Left cardiac atrium (tissue), 4 donors: ENCODE data around the gene PRPF18. TPM values are rescaled to one million over a fixed set of nuclear protein-coding genes. Genes with fewer than 3 reads are reported as not detected.

Experiments
- ATAC-seq, 2 donors: fragments of 200-7000 bp; cut with Tn5 transposase; one replicate each; pipeline ENCODE4 v1.9.1; 2020; ENCODE audit warnings: mild to moderate bottlenecking in 2 of 2, moderate library complexity in 2 of 2
- DNase-seq: peaks from one replicate; pipeline ENCODE4 v3.0.0-alpha.2; 2020
- intact Hi-C, 2 donors: fragments of 100-400 bp; cut with DNase I; formaldehyde crosslinking; loops; one replicate each; pipeline versions ENCODE4 v1.14.1 to v1.15.1; 2022 to 2023
- total RNA-seq, 2 donors: library from RNA; stranded (reverse); fragmentation: NEBNext Ultra II Directional; extraction: Animal tissue kit (Norgen Biotek cat#: 25700); gene quantifications; one replicate each; pipeline ENCODE4 v1.2.1, GENCODE V29; 2021
- donor health status: DM: no; HTN: yes; CAD: no.
- donor health status: DM: no; HTN: yes; CAD: no; lungs with severe emphysema.
- donor health status: DM: yes; HTN: yes; CAD: no.
- donor health status: Dilated cardiomyopathy.

PRPF18 gene
- total RNA-seq, 2 donors from 2014 or later = 14.3 to 15.2 TPM

GRCh38 chr10:13658871-13659685 is 72.3 kb downstream of the PRPF18 start:
- peak; percentile 66 for DNase-seq
- ATAC-seq = peak; percentile 37 to 49
- intact Hi-C loops = no loop called here

GRCh38 chr10:13659887-13660550 is 73.3 kb downstream of the PRPF18 start:
- ATAC-seq (peak; percentile 72), DNase-seq (peak; percentile 75)
- intact Hi-C loops = loop anchor here (1.0 to 5.0 kb wide), 3 partner anchors 57 to 118 kb away; no protein-coding TSS in a partner anchor

- peak in 1 of 2 donors; percentile 5 for ATAC-seq
Measured at GRCh38 chr10:13660551-13660920, 73.8 kb downstream of the PRPF18 start.

GRCh38 chr10:13661256-13661655 is 74.5 kb downstream of the PRPF18 start:
- intact Hi-C loops = loop anchor here (5.0 kb wide), 2 partner anchors 56 to 116 kb away; no protein-coding TSS in a partner anchor
- ATAC-seq = no peak
- DNase-seq = no peak

More at GRCh38 chr10:13660551-13660920, 73.8 kb downstream of the PRPF18 start:
- intact Hi-C loops = loop anchor here (1.0 to 5.0 kb wide), 3 partner anchors 57 to 118 kb away; no protein-coding TSS in a partner anchor
- DNase-seq = no peak

- no peak for DNase-seq
- no peak for ATAC-seq
- intact Hi-C loops = no loop called here
Measured at GRCh38 chr10:13665516-13666262, 78.9 kb downstream of the PRPF18 start.

GRCh38 chr10:13668126-13668525 is 81.4 kb downstream of the PRPF18 start:
- DNase-seq (no peak), ATAC-seq (no peak)
- intact Hi-C loops = no loop called here

GRCh38 chr10:13669182-13669855 is 82.6 kb downstream of the PRPF18 start:
- ATAC-seq = no peak

GRCh38 chr10:13669901-13670300 is 83.1 kb downstream of the PRPF18 start:
- intact Hi-C loops = no loop called here
- DNase-seq (no peak), ATAC-seq (no peak)

More at GRCh38 chr10:13669182-13669855, 82.6 kb downstream of the PRPF18 start:
- no peak for DNase-seq
- intact Hi-C loops = no loop called here

GRCh38 chr10:13670311-13670710 is 83.5 kb downstream of the PRPF18 start:
- DNase-seq = no peak
- no peak for ATAC-seq
- intact Hi-C loops = no loop called here

GRCh38 chr10:13671904-13672303 is 85.1 kb downstream of the PRPF18 start:
- no peak for DNase-seq
- intact Hi-C loops = no loop called here
- no peak for ATAC-seq

- no peak for DNase-seq
Measured at GRCh38 chr10:13672548-13672947, 85.8 kb downstream of the PRPF18 start.

GRCh38 chr10:13673156-13673555 is 86.4 kb downstream of the PRPF18 start:
- no peak for DNase-seq
- no peak for ATAC-seq
- intact Hi-C loops = no loop called here

More at GRCh38 chr10:13672548-13672947, 85.8 kb downstream of the PRPF18 start:
- intact Hi-C loops = no loop called here
- no peak for ATAC-seq

GRCh38 chr10:13674645-13675588 is 88.2 kb downstream of the PRPF18 start:
- intact Hi-C loops = no loop called here
- DNase-seq (peak; percentile 58), ATAC-seq (no peak)

- intact Hi-C loops = no loop called here
- ATAC-seq = no peak
- DNase-seq = no peak
Measured at GRCh38 chr10:13678101-13678843, 91.5 kb downstream of the PRPF18 start.
